Measurements from ENCODE around the gene DBI.
"Not testable (repeated sequence)": the region's sequence is repeated elsewhere in the genome, so short reads cannot be mapped to it uniquely, and the experiment has no call there.

Gene DBI

GRCh38 chr2:119366161-119366648 lies 572 bp upstream of the DBI start:
- DNase-seq, result peak in 1 of 5 experiments; percentile 30

- DNase-seq, result peak; percentile 12 to 69 (median 24)
Measured at GRCh38 chr2:119367472-119368099, 809 bp downstream of the DBI start.

- no peak for DNase-seq
Measured at GRCh38 chr2:119369845-119370244, 3.1 kb downstream of the DBI start.

DNA sequence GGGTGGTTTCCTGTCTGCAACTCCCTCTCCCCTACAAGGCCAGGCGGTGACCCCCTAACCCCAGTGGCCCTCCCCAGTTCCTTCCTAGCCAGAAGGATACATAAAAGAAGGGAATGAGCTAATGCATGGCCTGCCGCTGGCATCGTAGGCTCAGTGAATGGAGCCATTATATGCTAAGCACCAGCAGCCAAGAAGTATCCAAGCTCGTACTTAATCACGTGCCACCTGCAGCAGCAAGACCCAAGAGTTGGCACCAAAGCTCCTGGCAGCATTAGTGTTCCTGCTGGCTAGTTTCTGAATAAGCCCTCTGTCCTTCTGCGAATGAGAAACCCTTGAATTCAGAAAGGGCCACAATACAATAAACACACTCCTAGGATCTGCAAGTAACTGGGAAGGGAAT lies 4.3 kb downstream of the DBI start:
- DNase-seq, result no peak

DNA sequence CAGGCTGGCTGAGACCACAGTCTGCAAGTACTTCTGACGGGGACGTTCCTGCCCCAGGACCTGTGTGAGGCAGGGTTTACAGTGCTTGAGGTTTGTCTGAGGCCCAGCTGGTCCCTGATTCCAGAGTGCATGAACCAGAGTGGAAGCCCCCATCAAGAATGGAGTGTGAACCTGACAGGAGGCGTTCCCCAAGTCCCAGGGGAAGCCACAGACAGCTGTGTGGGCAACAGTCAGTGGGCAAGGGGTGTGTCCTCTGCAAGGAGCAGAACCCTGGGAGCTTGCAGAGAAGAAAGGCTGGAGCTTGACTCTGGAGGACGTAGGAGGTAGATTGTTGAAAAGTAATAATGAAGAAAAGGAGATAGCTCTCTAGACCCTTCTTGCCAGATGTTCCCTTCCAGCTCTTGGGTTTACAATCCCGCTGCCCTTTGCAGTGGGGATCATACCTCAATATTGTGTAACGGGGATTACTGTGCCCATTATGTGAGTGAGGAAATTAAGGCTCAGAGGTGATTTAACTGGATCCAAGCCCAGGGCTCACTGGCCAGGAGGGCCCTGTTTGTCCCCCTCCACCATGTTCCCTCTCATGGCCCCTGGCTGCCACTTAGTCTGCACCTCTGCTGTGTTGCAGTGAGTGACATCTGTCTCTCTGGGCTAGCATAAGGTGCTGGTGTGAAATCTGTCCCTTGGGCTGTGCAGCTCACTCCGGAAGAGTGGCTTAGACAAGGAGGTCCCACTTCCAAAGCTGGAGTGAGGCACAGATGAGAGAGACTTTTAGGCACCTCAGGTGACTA lies 6.2 kb downstream of the DBI start:
- DNase-seq, result no peak

DNA sequence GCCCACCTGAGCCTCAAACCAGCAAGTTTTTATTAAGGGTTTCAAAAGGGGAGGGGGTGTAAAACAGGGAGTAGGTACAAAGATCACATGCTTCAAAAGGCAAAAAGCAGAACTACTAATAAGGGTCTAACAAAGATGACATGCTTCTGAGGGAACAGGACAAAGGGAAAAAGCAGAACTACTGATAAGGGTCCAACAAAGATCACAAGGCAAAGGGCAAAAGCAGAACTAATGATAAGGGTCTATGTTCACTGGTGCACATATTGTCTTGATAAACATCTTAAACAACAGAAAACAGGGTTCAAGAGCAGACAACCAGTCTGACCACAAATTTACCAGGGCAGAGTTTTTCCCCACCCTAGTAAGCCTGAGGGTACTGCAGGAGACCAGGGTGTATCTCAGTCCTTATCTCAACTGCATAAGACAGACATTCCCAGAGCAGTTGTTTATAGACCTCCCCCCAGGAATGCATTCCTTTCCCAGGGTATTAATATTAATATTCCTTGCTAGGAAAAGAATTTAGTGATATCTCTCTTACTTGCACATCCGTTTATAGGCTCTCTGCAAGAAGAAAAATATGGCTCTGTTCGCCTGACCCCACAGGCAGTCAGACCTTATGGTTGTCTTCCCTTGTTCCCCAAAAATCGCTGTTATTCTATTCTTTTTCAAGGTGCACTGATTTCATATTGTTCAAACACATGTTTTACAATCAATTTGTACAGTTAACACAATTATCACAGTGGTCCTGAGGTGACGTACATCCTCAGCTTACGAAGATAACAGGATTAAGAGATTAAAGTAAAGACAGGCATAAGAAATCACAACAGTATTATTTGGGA lies 7.3 kb downstream of the DBI start:
- not testable (repeated sequence) for DNase-seq

DNA sequence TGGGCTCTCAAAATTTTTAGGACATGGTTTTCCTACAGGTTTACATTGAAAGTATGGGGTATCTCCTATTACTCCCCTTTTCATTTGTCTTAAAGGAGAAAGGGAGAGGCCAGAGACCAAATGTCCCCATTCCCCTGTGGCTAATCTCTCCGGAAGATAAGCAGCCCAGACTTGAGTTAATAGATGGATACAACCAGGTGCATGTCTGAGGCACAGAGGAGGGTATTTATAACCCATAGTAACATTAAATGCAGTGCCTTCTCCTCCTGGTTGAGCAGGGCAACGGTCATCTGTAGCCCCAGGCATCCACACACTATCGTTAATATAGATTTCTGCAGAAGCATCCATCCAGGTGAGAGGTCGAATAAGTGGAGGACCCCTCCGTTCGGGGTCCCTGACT lies 9.6 kb downstream of the DBI start:
- not testable (repeated sequence) for DNase-seq

- no peak for DNase-seq
Measured at GRCh38 chr2:119376810-119377209, 10.0 kb downstream of the DBI start.

DNA sequence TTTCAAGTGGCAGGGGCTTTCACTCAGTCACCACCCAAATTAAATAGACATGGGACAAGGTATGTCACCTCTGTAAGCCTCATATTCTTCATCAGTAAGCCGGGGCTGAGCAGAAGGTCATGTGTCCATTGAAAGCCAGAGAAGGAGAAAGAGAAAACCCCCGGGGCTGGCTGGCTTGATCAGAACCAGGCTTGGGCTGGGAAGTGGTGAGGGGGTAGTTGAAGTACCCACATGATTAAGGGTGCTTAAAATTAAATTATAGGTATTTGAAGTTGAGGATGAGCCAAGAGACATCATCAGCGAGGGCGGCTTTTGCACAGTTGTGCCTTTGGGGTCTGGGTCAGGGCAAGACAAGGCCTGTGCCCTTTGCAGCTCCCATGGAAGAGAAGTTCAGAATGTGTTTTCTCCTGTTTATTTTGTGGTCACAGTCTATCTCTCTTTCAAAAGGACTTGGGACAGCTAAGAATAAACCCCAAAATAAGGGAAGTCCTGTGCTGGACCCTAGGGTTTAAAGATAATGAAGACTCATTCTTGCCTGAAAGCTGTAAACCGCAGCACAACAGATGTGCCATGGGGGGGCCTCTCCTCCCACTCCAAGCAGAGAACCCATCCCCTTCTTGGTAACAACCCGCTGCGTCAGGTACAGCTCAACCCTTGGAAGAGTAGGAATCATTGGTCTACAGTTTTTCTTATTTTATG lies 10.7 kb downstream of the DBI start:
- DNase-seq, result no peak

- no peak for DNase-seq
Measured at GRCh38 chr2:119377993-119378345, 11.2 kb downstream of the DBI start.

- DNase-seq, result no peak
Measured at GRCh38 chr2:119378566-119378965, 11.8 kb downstream of the DBI start.

- DNase-seq, result no peak
Measured at GRCh38 chr2:119383410-119384140, 16.8 kb downstream of the DBI start.

DNA sequence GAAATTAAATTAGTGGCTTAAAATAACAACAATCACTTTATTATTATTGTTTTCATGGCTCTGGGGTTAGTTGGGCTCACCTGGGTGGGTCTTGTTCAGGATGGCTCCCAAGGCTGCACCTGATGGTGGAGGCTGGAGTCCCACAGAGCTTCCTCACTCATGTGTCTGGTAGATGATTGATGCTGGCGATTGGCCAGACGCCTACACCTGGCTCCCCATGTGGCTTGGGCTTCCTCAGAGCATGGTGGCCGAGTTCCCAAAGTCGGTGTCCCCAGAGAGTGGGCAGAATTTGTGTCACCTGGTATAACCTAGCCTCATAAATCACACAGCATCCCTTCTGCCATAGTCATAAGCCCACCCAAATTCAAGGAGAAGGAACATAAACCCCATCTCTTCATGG lies 18.2 kb downstream of the DBI start:
- no peak for DNase-seq

- DNase-seq, result no peak
Measured at GRCh38 chr2:119385466-119385865, 18.7 kb downstream of the DBI start.

GRCh38 chr2:119387381-119388129 lies 20.8 kb downstream of the DBI start:
- DNase-seq, result no peak

- DNase-seq, result no peak
Measured at GRCh38 chr2:119389615-119390306, 23.0 kb downstream of the DBI start.

GRCh38 chr2:119393971-119394748 lies 27.4 kb downstream of the DBI start:
- no peak for DNase-seq

DNA sequence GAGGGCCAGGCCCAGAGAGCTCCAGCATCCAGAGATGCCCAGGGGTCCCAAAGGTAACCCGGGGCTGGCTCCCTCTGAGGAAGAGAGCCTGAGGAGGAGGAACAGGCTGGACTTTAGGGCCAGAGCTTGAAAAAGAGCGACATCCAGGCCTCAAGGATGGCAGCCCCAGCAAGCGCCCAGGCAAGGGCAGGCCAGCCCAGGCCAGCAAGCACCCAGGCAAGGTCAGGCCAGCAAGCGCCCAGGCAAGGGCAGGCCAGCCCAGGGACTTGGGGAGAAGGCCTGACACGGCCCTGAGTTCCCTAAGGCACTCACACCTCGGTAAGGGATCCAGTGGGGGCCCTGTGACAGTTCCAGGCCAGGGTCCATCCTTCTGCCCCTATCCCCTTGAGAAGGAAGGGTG lies 30.4 kb downstream of the DBI start:
- no peak for DNase-seq

DNA sequence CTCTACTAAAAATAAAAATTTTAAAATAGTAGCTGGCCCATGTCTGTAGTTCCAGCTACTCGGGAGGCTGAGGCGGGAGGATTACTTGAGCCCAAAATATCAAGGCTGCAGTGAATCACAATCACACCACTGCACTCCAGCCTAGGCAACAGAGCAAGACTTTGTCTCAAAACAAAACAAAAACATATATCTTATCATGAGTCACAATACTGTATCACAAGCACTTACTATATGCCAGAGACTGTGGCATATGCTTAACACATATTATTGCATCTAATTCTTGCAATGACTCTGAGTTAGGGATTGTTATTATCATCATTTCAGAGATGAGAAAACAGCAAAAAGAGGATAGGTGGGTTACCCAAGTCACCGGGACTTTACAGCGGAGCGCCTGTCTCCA lies 35.3 kb downstream of the DBI start:
- no peak for DNase-seq

All from T-helper 2 cell (primary cell).